ENCODE data around the gene POP7.
"Not testable (repeated sequence)": the region's sequence is repeated elsewhere in the genome, so short reads cannot be mapped to it uniquely, and the experiment has no call there.

POP7 gene

GRCh38 chr7:100723732-100724275 lies 17.9 kb downstream of the POP7 start:
- no peak for DNase-seq (ENCODE audit: low read depth in 2 of 3, low spot score in 2 of 3)

GRCh38 chr7:100724364-100724763 lies 18.4 kb downstream of the POP7 start:
- DNase-seq (ENCODE audit: low read depth in 2 of 3, low spot score in 2 of 3): not testable (repeated sequence)

- no peak for DNase-seq (ENCODE audit: low read depth in 2 of 3, low spot score in 2 of 3)
Measured at GRCh38 chr7:100726996-100727761, 21.3 kb downstream of the POP7 start.

DNA sequence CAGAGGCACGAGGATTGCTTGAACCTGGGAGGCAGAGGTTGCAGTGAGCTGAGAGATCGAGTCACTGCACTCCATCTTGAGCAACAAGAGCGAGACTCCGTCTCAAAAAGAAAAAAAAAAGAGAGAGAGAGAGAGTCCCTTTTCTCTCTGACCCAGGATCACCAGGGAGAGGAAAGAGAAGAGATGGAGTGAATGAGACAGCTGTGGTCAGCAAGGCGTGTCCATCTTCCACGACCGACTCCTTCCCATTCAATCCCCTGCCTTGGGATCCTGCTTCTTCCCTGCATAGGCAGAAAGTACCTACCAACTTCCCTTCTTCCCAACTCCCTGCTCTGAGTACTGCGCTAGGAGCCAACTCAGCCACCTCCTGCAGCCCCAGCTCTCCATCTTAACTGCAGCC lies 22.3 kb downstream of the POP7 start:
- DNase-seq (ENCODE audit: low read depth in 2 of 3, low spot score in 2 of 3): no peak

DNA sequence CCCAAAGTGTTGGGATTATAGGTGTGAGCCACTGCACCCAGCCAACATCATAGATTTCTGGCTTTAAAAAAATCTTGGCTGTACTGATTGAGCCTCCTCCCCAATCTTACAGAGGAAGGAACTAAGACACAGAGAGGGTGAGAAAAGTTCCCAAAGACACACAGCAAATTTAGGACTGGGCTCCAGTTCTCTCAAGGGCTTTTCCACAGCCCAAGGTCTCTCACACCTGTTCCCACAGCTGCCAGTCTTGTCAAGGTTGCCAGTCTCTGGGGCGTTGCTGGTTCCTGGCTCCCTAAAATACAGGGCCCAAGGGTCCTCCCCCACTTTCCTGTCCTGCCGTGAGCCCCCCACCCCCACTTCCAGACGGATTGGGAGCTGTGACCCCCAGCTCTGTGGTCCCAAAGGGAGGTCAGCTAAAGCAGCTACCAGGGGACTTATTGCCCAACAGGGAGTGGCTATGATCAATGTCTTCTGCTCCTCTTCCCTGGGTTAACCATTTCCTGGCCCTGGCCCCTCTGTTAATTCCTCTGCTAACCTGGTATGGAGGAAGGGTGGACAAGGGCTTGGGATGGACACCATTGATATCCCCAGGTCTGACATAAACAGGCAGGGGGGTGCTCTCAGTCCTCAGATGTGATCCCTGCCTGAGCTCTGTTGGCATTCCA lies 24.3 kb downstream of the POP7 start:
- no peak for DNase-seq (ENCODE audit: low read depth in 2 of 3, low spot score in 2 of 3)

GRCh38 chr7:100731937-100732636 lies 26.2 kb downstream of the POP7 start:
- DNase-seq (ENCODE audit: low read depth in 2 of 3, low spot score in 2 of 3): no peak

DNA sequence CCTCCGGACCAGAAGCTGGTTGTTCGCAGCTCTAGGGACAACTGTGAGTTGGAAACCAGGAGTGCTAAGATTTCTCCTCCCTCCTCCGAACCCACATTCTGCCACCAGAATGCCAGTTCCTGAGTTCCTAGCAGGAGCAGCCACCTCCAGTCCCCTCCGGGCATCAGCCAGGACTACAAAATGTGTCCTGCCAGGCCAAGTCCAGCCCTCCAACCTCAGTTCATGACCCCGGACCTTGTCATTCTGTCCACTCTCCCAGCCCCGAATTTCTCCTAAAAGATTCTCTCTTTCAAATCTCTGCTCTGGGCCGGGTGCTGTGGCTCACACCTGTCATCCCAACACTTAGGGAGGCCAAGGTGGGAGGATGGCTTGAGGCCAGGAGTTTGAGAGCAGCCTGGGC lies 29.8 kb downstream of the POP7 start:
- no peak for DNase-seq (ENCODE audit: low read depth in 2 of 3, low spot score in 2 of 3)

GRCh38 chr7:100736671-100737070 lies 30.8 kb downstream of the POP7 start:
- no peak for DNase-seq (ENCODE audit: low read depth in 2 of 3, low spot score in 2 of 3)

DNA sequence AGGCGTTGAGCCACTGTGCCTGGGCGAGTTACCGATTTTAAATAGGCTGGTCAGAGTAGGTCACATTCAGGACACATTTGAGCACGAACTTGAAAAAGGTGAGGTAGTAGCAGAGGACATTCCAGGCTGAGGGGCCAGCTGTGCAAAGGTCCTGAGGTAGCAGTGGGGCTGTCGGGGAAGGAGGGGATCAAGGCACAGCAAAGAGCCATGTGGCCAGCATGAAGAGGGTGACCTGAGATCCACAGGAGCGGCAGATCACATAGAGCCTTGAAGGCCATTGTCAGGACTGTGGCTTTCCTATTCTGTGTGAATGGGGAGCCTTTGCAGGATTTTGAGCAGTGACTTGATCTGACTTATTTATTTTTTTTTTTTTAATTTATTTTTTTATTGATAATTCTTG lies 34.0 kb downstream of the POP7 start:
- DNase-seq (ENCODE audit: low read depth in 2 of 3, low spot score in 2 of 3): no peak

- DNase-seq (ENCODE audit: low read depth in 2 of 3, low spot score in 2 of 3): no peak
Measured at GRCh38 chr7:100744605-100745004, 38.7 kb downstream of the POP7 start.

DNA sequence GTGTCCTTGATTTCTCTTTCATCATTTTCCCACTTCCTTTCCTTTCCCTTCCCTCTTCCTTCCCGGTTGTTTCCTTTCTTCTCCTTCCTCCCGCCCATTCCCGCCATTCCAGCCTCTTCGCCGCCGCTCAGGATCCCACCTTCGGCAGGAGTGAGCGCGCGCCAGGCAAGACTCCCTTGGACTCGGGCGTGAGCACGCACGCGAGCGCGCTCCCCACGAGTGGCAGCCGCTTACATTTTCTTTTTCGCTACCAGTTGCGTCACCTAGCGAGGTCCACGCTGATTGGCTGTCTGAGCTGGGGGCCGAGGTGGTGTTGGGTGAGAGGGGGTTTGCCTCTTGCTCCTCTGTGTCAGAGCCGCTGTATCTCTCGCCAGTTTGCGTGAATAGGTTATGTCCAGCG lies 39.3 kb downstream of the POP7 start:
- DNase-seq (ENCODE audit: low read depth in 2 of 3, low spot score in 2 of 3): no peak

GRCh38 chr7:100752994-100753393 lies 47.1 kb downstream of the POP7 start:
- no peak for DNase-seq (ENCODE audit: low read depth in 2 of 3, low spot score in 2 of 3)

GRCh38 chr7:100753750-100754149 lies 47.8 kb downstream of the POP7 start:
- DNase-seq (ENCODE audit: low read depth in 2 of 3, low spot score in 2 of 3): no peak
